Measurements from ENCODE around the gene CLDN1.

Gene CLDN1

GRCh38 chr3:190333961-190334360 lies 11.7 kb upstream of the CLDN1 start:
- DNase-seq = no peak

- DNase-seq = no peak
These were observed 8.9 kb upstream of the CLDN1 start for GRCh38 chr3:190330936-190331734.

- peak in 1 of 58 donors; percentile 1 for DNase-seq
These were observed 4.7 kb upstream of the CLDN1 start for GRCh38 chr3:190326930-190327329.

GRCh38 chr3:190326361-190326760 lies 4.1 kb upstream of the CLDN1 start:
- no peak for DNase-seq

GRCh38 chr3:190325923-190326322 lies 3.7 kb upstream of the CLDN1 start:
- no peak for DNase-seq

- peak in 12 of 58 donors; percentile 1 to 34 (median 6) for DNase-seq
These were observed 990 bp upstream of the CLDN1 start for GRCh38 chr3:190323246-190323626.

GRCh38 chr3:190322604-190323245 lies 479 bp upstream of the CLDN1 start:
- no peak for DNase-seq

- DNase-seq = no peak
These were observed 1.5 kb downstream of the CLDN1 start for GRCh38 chr3:190320594-190321362.

- no peak for DNase-seq
These were observed 2.6 kb downstream of the CLDN1 start for GRCh38 chr3:190319660-190320059.

GRCh38 chr3:190318666-190319065 lies 3.6 kb downstream of the CLDN1 start:
- no peak for DNase-seq

- no peak for DNase-seq
These were observed 7.5 kb downstream of the CLDN1 start for GRCh38 chr3:190314741-190315140.

- no peak for DNase-seq
These were observed 12.8 kb downstream of the CLDN1 start for GRCh38 chr3:190309414-190309813.

- no peak for DNase-seq
These were observed 14.1 kb downstream of the CLDN1 start for GRCh38 chr3:190308154-190308553.

GRCh38 chr3:190307164-190307545 lies 15.1 kb downstream of the CLDN1 start:
- no peak for DNase-seq

GRCh38 chr3:190306513-190307163 lies 15.6 kb downstream of the CLDN1 start:
- DNase-seq = no peak

- DNase-seq = no peak
These were observed 16.2 kb downstream of the CLDN1 start for GRCh38 chr3:190306026-190306425.

- DNase-seq = no peak
These were observed 16.8 kb downstream of the CLDN1 start for GRCh38 chr3:190305406-190305805.

- DNase-seq = no peak
These were observed 18.4 kb downstream of the CLDN1 start for GRCh38 chr3:190303884-190304283.

- no peak for DNase-seq
These were observed 19.9 kb downstream of the CLDN1 start for GRCh38 chr3:190302212-190302867.

- DNase-seq = no peak
These were observed 20.7 kb downstream of the CLDN1 start for GRCh38 chr3:190301591-190301990.

- DNase-seq = no peak
These were observed 22.3 kb downstream of the CLDN1 start for GRCh38 chr3:190299969-190300368.
